Fibroblast of villous mesenchyme (primary cell): ENCODE measurements around the gene RTP1. TPM values are rescaled to one million over a fixed set of nuclear protein-coding genes. Genes with fewer than 3 reads are reported as not detected.
"Not testable (repeated sequence)": the region's sequence is repeated elsewhere in the genome, so short reads cannot be mapped to it uniquely, and the experiment has no call there.

Source experiments
- DNase-seq: peaks from one replicate; pipeline ENCODE4 v3.0.0-alpha.2; 2010; ENCODE audit warnings: low read depth
- H3K4me3 ChIP-seq: 2 replicates; pipeline ENCODE4 v1.5.1; 2011; ENCODE audit warnings: low read depth, mild to moderate bottlenecking, low read length
- CTCF ChIP-seq: IDR thresholded peaks from 2 replicates; pipeline ENCODE4 v1.5.1; 2012; ENCODE audit warnings: low read depth, mild to moderate bottlenecking, low read length; ENCODE audit not compliant: insufficient read depth
- total RNA-seq: library from RNA; depleted of rRNA; stranded (reverse); fragments of >200 nt; gene quantifications from 2 replicates; pipeline ENCODE4 v1.2.3, GENCODE V29; 2012

Gene RTP1
- total RNA-seq, 1 donor, result not detected

- DNase-seq, result no peak
- no peak overlapping the region for H3K4me3 ChIP-seq
- TF ChIP-seq CTCF, result no peak
These were observed 532 bp upstream of the RTP1 start for GRCh38 chr3:187196573-187197334.

- no peak for DNase-seq
- no peak for TF ChIP-seq CTCF
- no peak overlapping the region for H3K4me3 ChIP-seq
These were observed 1.2 kb downstream of the RTP1 start for GRCh38 chr3:187198490-187198889.

- H3K4me3 ChIP-seq, DNase-seq: not testable (repeated sequence)
These were observed 2.3 kb downstream of the RTP1 start for GRCh38 chr3:187199463-187200050.

- no peak for TF ChIP-seq CTCF
- DNase-seq, result no peak
- H3K4me3 ChIP-seq, result no peak overlapping the region
These were observed 8.4 kb downstream of the RTP1 start for GRCh38 chr3:187205683-187206082.

GRCh38 chr3:187207062-187207461 is 9.8 kb downstream of the RTP1 start:
- no peak overlapping the region for H3K4me3 ChIP-seq
- DNase-seq, result no peak
- TF ChIP-seq CTCF, result no peak

- DNase-seq, result no peak
- no peak for TF ChIP-seq CTCF
- H3K4me3 ChIP-seq, result no peak overlapping the region
These were observed 10.3 kb downstream of the RTP1 start for GRCh38 chr3:187207624-187208023.

GRCh38 chr3:187208159-187208558 is 10.9 kb downstream of the RTP1 start:
- no peak overlapping the region for H3K4me3 ChIP-seq
- DNase-seq, result no peak
- no peak for TF ChIP-seq CTCF
